ENCODE data around the gene MOB4.
"Not testable (repeated sequence)": the region's sequence is repeated elsewhere in the genome, so short reads cannot be mapped to it uniquely, and the experiment has no call there.

Gene MOB4

GRCh38 chr2:197543206-197543605 is 27.3 kb downstream of the MOB4 start (continued):
- TF ChIP-seq POU6F1 (CRISPR knock-in tag; IDR thresholded peaks at IDR 0.05; ENCODE audit: borderline replicate concordance, low read depth) (no peak), CREB5 (CRISPR knock-in tag; IDR thresholded peaks at IDR 0.05; ENCODE audit: low read depth) (no peak), GLIS3 (CRISPR knock-in tag; IDR thresholded peaks at IDR 0.05) (no peak)

- no peak for TF ChIP-seq ZNF70 (CRISPR knock-in tag; IDR thresholded peaks at IDR 0.05)
- no peak for TF ChIP-seq ISL1 (CRISPR knock-in tag; IDR thresholded peaks at IDR 0.05)
- TF ChIP-seq ZFP3 (CRISPR knock-in tag; IDR thresholded peaks at IDR 0.05), result no peak
- no peak for TF ChIP-seq TCF4 (CRISPR knock-in tag; IDR thresholded peaks at IDR 0.05; ENCODE audit: borderline replicate concordance)
- no peak for TF ChIP-seq TOX (CRISPR knock-in tag; IDR thresholded peaks at IDR 0.05; ENCODE audit: borderline replicate concordance)
- no peak for TF ChIP-seq ESRRG (CRISPR knock-in tag; IDR thresholded peaks at IDR 0.05)
- TF ChIP-seq OSR1 (CRISPR knock-in tag; IDR thresholded peaks at IDR 0.05), result no peak
- TF ChIP-seq ZC3H10 (CRISPR knock-in tag; IDR thresholded peaks at IDR 0.05), result no peak
- TF ChIP-seq ZFP30 (CRISPR knock-in tag; IDR thresholded peaks at IDR 0.05), result no peak
- TF ChIP-seq SNAI2 (CRISPR knock-in tag; IDR thresholded peaks at IDR 0.05), result no peak
- TF ChIP-seq CSDC2 (CRISPR knock-in tag; IDR thresholded peaks at IDR 0.05), result no peak
- no peak for TF ChIP-seq ZNF8 (CRISPR knock-in tag; IDR thresholded peaks at IDR 0.05)
Observed at GRCh38 chr2:197547163-197547900, 31.5 kb downstream of the MOB4 start.

GRCh38 chr2:197548582-197548981 is 32.7 kb downstream of the MOB4 start:
- TF ChIP-seq ZNF70 (CRISPR knock-in tag; IDR thresholded peaks at IDR 0.05) (no peak), ZFP3 (CRISPR knock-in tag; IDR thresholded peaks at IDR 0.05) (no peak), POU6F1 (CRISPR knock-in tag; IDR thresholded peaks at IDR 0.05; ENCODE audit: borderline replicate concordance, low read depth) (no peak), PATZ1 (CRISPR knock-in tag; IDR thresholded peaks at IDR 0.05; ENCODE audit: borderline replicate concordance) (no peak)
- no peak for ATAC-seq

More at GRCh38 chr2:197547163-197547900, 31.5 kb downstream of the MOB4 start:
- no peak for ATAC-seq

GRCh38 chr2:197551260-197551659 is 35.4 kb downstream of the MOB4 start:
- ATAC-seq, result not testable (repeated sequence)

- ATAC-seq, result no peak
- TF ChIP-seq ZFP30 (CRISPR knock-in tag; IDR thresholded peaks at IDR 0.05) (no peak), ZNF70 (CRISPR knock-in tag; IDR thresholded peaks at IDR 0.05) (no peak), ZFP3 (CRISPR knock-in tag; IDR thresholded peaks at IDR 0.05) (no peak), GLIS3 (CRISPR knock-in tag; IDR thresholded peaks at IDR 0.05) (no peak), TSHZ2 (CRISPR knock-in tag; IDR thresholded peaks at IDR 0.05) (no peak), CREB5 (CRISPR knock-in tag; IDR thresholded peaks at IDR 0.05; ENCODE audit: low read depth) (no peak), ISL1 (CRISPR knock-in tag; IDR thresholded peaks at IDR 0.05) (no peak), TOX (CRISPR knock-in tag; IDR thresholded peaks at IDR 0.05; ENCODE audit: borderline replicate concordance) (no peak), SNAI2 (CRISPR knock-in tag; IDR thresholded peaks at IDR 0.05) (no peak), ZNF565 (CRISPR knock-in tag; conservative IDR thresholded peaks at IDR 0.05; ENCODE audit: low read depth) (no peak), ZNF8 (CRISPR knock-in tag; IDR thresholded peaks at IDR 0.05) (no peak), PPARA (CRISPR knock-in tag; IDR thresholded peaks at IDR 0.05; ENCODE audit: borderline replicate concordance) (no peak), ARNTL (CRISPR knock-in tag; IDR thresholded peaks at IDR 0.05; ENCODE audit: borderline replicate concordance, low read depth) (no peak), BACH2 (CRISPR knock-in tag; IDR thresholded peaks at IDR 0.05; ENCODE audit: borderline replicate concordance) (no peak), TCF4 (CRISPR knock-in tag; IDR thresholded peaks at IDR 0.05; ENCODE audit: borderline replicate concordance) (no peak)
Observed at GRCh38 chr2:197555467-197555866, 39.6 kb downstream of the MOB4 start.
